ENCODE results near the gene TK2.
"Not testable (repeated sequence)": the region's sequence is repeated elsewhere in the genome, so short reads cannot be mapped to it uniquely, and the experiment has no call there.

The TK2 gene

GRCh38 chr16:66517586-66518263, 32.2 kb downstream of the TK2 start:
- DNase-seq = peak; percentile 8

GRCh38 chr16:66516808-66517585, 32.9 kb downstream of the TK2 start:
- DNase-seq = peak; percentile 89

GRCh38 chr16:66516509-66516807, 33.5 kb downstream of the TK2 start:
- no peak for DNase-seq

- DNase-seq = no peak
These were observed 34.1 kb downstream of the TK2 start for GRCh38 chr16:66515596-66516508.

GRCh38 chr16:66514980-66515595, 34.8 kb downstream of the TK2 start:
- DNase-seq = not testable (repeated sequence)

- not testable (repeated sequence) for DNase-seq
These were observed 35.5 kb downstream of the TK2 start for GRCh38 chr16:66514391-66514790.

- DNase-seq = no peak
These were observed 36.7 kb downstream of the TK2 start for GRCh38 chr16:66513111-66513723.

- no peak for DNase-seq
These were observed 37.4 kb downstream of the TK2 start for GRCh38 chr16:66512272-66513110.

- peak; percentile 43 for DNase-seq
These were observed 38.2 kb downstream of the TK2 start for GRCh38 chr16:66511602-66512271.

- peak; percentile 24 for DNase-seq
These were observed 39.0 kb downstream of the TK2 start for GRCh38 chr16:66510711-66511601.

GRCh38 chr16:66510298-66510697, 39.6 kb downstream of the TK2 start:
- no peak for DNase-seq

GRCh38 chr16:66509576-66509975, 40.3 kb downstream of the TK2 start:
- DNase-seq = no peak

GRCh38 chr16:66508914-66509496, 40.9 kb downstream of the TK2 start:
- DNase-seq = no peak

GRCh38 chr16:66508248-66508913, 41.5 kb downstream of the TK2 start:
- DNase-seq = peak; percentile 62

GRCh38 chr16:66507731-66508239, 42.1 kb downstream of the TK2 start:
- DNase-seq = no peak

- DNase-seq = no peak
These were observed 46.3 kb downstream of the TK2 start for GRCh38 chr16:66503612-66504011.

- DNase-seq = no peak
These were observed 46.9 kb downstream of the TK2 start for GRCh38 chr16:66503030-66503429.

GRCh38 chr16:66502020-66502913, 47.7 kb downstream of the TK2 start:
- no peak for DNase-seq
